ENCODE measurements around the gene CASKIN1.

DNA sequence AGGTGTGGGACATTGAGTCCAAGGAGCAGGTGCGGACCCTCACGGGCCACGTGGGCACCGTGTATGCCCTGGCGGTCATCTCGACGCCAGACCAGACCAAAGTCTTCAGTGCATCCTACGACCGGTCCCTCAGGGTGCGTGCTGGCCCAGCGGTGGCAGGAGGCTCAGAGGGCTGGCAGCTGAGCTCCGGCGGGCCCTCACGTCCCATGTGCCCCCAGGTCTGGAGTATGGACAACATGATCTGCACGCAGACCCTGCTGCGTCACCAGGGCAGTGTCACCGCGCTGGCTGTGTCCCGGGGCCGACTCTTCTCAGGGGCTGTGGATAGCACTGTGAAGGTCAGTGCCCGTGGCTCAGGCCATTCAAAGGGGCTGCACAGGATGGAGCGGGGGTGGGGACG, 20.4 kb downstream of the CASKIN1 start:
- TF ChIP-seq GATA2 (IDR thresholded peaks at IDR 0.05; ENCODE audit: low read depth, low read length) (no peak), GATA3 (IDR thresholded peaks at IDR 0.05; ENCODE audit: low read depth, low read length) (no peak)

All from SH-SY5Y (cell line).